HepG2 (cell line): Measurements from ENCODE around the gene RHOBTB3. TPM values are rescaled to one million over a fixed set of nuclear protein-coding genes. Genes with fewer than 3 reads are reported as not detected.

Experiments
- ATAC-seq: fragments of 200-7000 bp; cut with Tn5 transposase; 3 replicates; pipeline ENCODE4 v1.9.1; 2020; ENCODE audit warnings: mild to moderate bottlenecking, moderate library complexity
- BruUV-seq: library from RNA; stranded (reverse); fragments of 400-500 nt; replicated peaks from 2 replicates; lab custom pipeline; 2021; lab: Mats Ljungman, UMichigan
- CTCF ChIA-PET: fragments of 300-600 bp; formaldehyde crosslinking; extraction: SDS; loops from one replicate; lab custom pipeline; 2021; ENCODE audit warnings: low total read pairs, inconsistent platforms, low intra/inter-chr PET ratio; lab: Yijun Ruan, JAX
- POLR2A ChIA-PET: fragments of 350-600 bp; sonication (Branson Sonifier 250); formaldehyde crosslinking; loops from one replicate; lab custom pipeline; 2020; ENCODE audit warnings: antibody characterized with exemption, inconsistent platforms; lab: Yijun Ruan, JAX
- DNase-seq: peaks from one replicate; pipeline ENCODE4 v3.0.0-alpha.2; 2015; ENCODE audit warnings: low spot score
- FAIRE-seq: peaks from 3 replicates; lab custom pipeline; 2011; peaks lifted over from hg19 to GRCh38; lab: Jason Lieb, UNC
- H2AFZ ChIP-seq: one replicate; pipeline ENCODE4 v1.6.1; 2011; ENCODE audit warnings: low read length, inconsistent platforms
- H3K27ac ChIP-seq: fragments of 300-600 bp; 3 replicates; pipeline ENCODE4 v1.8.0; 2011; ENCODE audit warnings: mixed run types, mild to moderate bottlenecking, mixed read lengths, low read length, inconsistent platforms; ENCODE audit not compliant: insufficient read depth; ENCODE audit errors: extremely low read length
- H3K27me3 ChIP-seq, 2 experiments: fragments of 200-600 bp in 1 of 2; 2 replicates in 1 of 2; 3 replicates in 1 of 2; pipeline versions ENCODE4 v1.6.0 to v1.8.0; 2011; ENCODE audit warnings: low read length in 2 of 2, mild to moderate bottlenecking in 2 of 2, moderate library complexity in 2 of 2, inconsistent platforms in 1 of 2; ENCODE audit not compliant: insufficient read depth in 2 of 2, control insufficient read depth in 1 of 2
- H3K36me3 ChIP-seq, 2 experiments: fragments of 200-600 bp in 1 of 2; replicated peaks in 1 of 2; 2 replicates in 1 of 2; 3 replicates in 1 of 2; pipeline versions ENCODE4 v1.5.1 to v1.8.0; 2011; ENCODE audit warnings: low read length in 2 of 2, inconsistent platforms in 1 of 2; ENCODE audit not compliant: insufficient read depth in 2 of 2, control insufficient read depth in 1 of 2
- H3K4me1 ChIP-seq: 2 replicates; pipeline ENCODE4 v1.5.1; 2012; ENCODE audit warnings: low read length, inconsistent platforms; ENCODE audit not compliant: insufficient read depth
- H3K4me2 ChIP-seq: 2 replicates; pipeline ENCODE4 v1.6.0; 2011; ENCODE audit warnings: low read depth, low read length, inconsistent platforms
- H3K4me3 ChIP-seq, 3 experiments: fragments of 200-600 bp in 1 of 3; sonication (generic), shearing (Covaris generic) in 1 of 3; replicated peaks in 1 of 3; 2 replicates each; pipeline ENCODE4 v1.5.1; 2011 to 2016; ENCODE audit warnings: low read length in 3 of 3, inconsistent platforms in 2 of 3, low read depth in 2 of 3, mild to moderate bottlenecking in 2 of 3, control low read depth in 1 of 3, mixed read lengths in 1 of 3; ENCODE audit not compliant: insufficient read depth in 1 of 3
- H3K79me2 ChIP-seq: one replicate; pipeline ENCODE4 v1.6.1; 2011; ENCODE audit warnings: low read length, inconsistent platforms; ENCODE audit not compliant: insufficient read depth
- H3K9ac ChIP-seq: 2 replicates; pipeline ENCODE4 v1.6.0; 2011; ENCODE audit warnings: mild to moderate bottlenecking, low read depth, low read length, inconsistent platforms; ENCODE audit not compliant: insufficient read depth
- H3K9me3 ChIP-seq: 2 replicates; pipeline ENCODE4 v1.5.1; 2012; ENCODE audit warnings: mild to moderate bottlenecking, low read length
- H4K20me1 ChIP-seq: 2 replicates; pipeline ENCODE4 v1.6.0; 2011; ENCODE audit warnings: inconsistent platforms, mild to moderate bottlenecking, low read length, moderate library complexity; ENCODE audit not compliant: insufficient read depth
- FOXC1 ChIP-seq: sonication (generic); formaldehyde crosslinking; IDR thresholded peaks from 2 replicates; pipeline ENCODE4 v1.8.0; 2022; ENCODE audit warnings: mild to moderate bottlenecking, missing genetic modification reagents, borderline replicate concordance
- HCFC1 ChIP-seq: fragments of 150-350 bp; IDR thresholded peaks from 2 replicates; pipeline ENCODE4 v1.6.1; 2014; ENCODE audit warnings: low read depth, low read length
- MAF1 ChIP-seq: sonication (generic); formaldehyde crosslinking; IDR thresholded peaks from 2 replicates; pipeline ENCODE4 v1.5.0; 2020; ENCODE audit warnings: missing genetic modification reagents, borderline replicate concordance
- NFATC3 ChIP-seq: sonication (generic); formaldehyde crosslinking; IDR thresholded peaks from 2 replicates; pipeline ENCODE4 v1.5.1; 2020; ENCODE audit warnings: mild to moderate bottlenecking, missing genetic modification reagents
- PHF20 ChIP-seq: sonication (generic); formaldehyde crosslinking; IDR thresholded peaks from 2 replicates; pipeline ENCODE4 v1.5.0; 2020; ENCODE audit warnings: mild to moderate bottlenecking, missing genetic modification reagents
- PRPF4 ChIP-seq: fragments of 200-400 bp; formaldehyde crosslinking; IDR thresholded peaks from 2 replicates; pipeline ENCODE4 v1.6.1; 2016; ENCODE audit warnings: low read length, low read depth; ENCODE audit not compliant: poor library complexity, severe bottlenecking
- ZBTB2 ChIP-seq: sonication (generic); formaldehyde crosslinking; IDR thresholded peaks from 2 replicates; pipeline ENCODE4 v1.8.0; 2022; ENCODE audit warnings: low read depth, missing genetic modification reagents
- ZBTB33 ChIP-seq: sonication (generic); formaldehyde crosslinking; IDR thresholded peaks from 2 replicates; pipeline ENCODE4 v1.4.0; 2020; ENCODE audit warnings: missing genetic modification reagents
- ZMYM2 ChIP-seq: sonication (generic); formaldehyde crosslinking; IDR thresholded peaks from 2 replicates; pipeline ENCODE4 v1.8.0; 2022; ENCODE audit warnings: mild to moderate bottlenecking, missing genetic modification reagents
- ZNF512 ChIP-seq: sonication (generic); formaldehyde crosslinking; IDR thresholded peaks from 2 replicates; pipeline ENCODE4 v1.4.0; 2020; ENCODE audit warnings: mild to moderate bottlenecking, missing genetic modification reagents
- WGBS: methylation state at CpG from one replicate; pipeline ENCODE4 v1.1.6; 2017; ENCODE audit warnings: low lambda C conversion rate; 5-methylcytosine and 5-hydroxymethylcytosine counted together
- in situ Hi-C: cut with HindIII; loops from 2 replicates; pipeline ENCODE4 v1.10.0; 2017; ENCODE audit warnings: low pct_unique_long_range_greater_than_20kb; ENCODE audit not compliant: extremely low pct_ligation_motif_present
- intact Hi-C: fragments of 100-400 bp; cut with micrococcal nuclease; formaldehyde crosslinking; loops from one replicate; pipeline ENCODE4 v1.10.0; 2022; ENCODE audit not compliant: unreplicated experiment
- polyA plus RNA-seq, 8 experiments: library from polyadenylated mRNA; depleted of rRNA in 3 of 8; stranded (reverse) in 7 of 8; unstranded in 1 of 8; fragments of >200 nt; fragmentation: Illumina TruSeq in 4 of 8; extraction: Trizol in 4 of 8; gene quantifications; 2 replicates each; pipeline versions ENCODE4 v1.2.1 to v1.2.3, GENCODE V29; 2011 to 2016; ENCODE audit warnings: low read depth in 4 of 8, missing spikeins in 1 of 8, mixed read lengths in 1 of 8; ENCODE audit not compliant: insufficient read depth in 1 of 8
- total RNA-seq, 5 experiments: library from RNA; depleted of rRNA; stranded (reverse); fragments of >200 nt; fragmentation: Illumina TruSeq; extraction: Trizol; gene quantifications; 2 replicates each; pipeline ENCODE4 v1.2.3, GENCODE V29; 2016; ENCODE audit warnings: low read depth in 1 of 5
- TF ChIP-seq, protein P1 (sequence below): sonication (generic); formaldehyde crosslinking; IDR thresholded peaks from 2 replicates; pipeline ENCODE4 v1.4.0; 2020; ENCODE audit warnings: missing genetic modification reagents, mild to moderate bottlenecking, borderline replicate concordance

Gene RHOBTB3
- total and polyA plus RNA-seq, 2 of the 13 experiments (the other 11 are each of a cell fraction or from before 2014, with no cell fraction given) = 31.6 to 35.4 TPM

GRCh38 chr5:95823738-95824609, 92.8 kb downstream of the RHOBTB3 start (continued):
- TF ChIP-seq FOXC1 (CRISPR knock-in tag) (peak; percentile 54; the same call in 1 of the 2 replicates), HCFC1 (no peak), MAF1 (CRISPR knock-in tag) (no peak), ZBTB2 (CRISPR knock-in tag) (no peak; the same call in 1 of the 2 replicates), PHF20 (CRISPR knock-in tag) (no peak), PRPF4 (no peak)

DNA sequence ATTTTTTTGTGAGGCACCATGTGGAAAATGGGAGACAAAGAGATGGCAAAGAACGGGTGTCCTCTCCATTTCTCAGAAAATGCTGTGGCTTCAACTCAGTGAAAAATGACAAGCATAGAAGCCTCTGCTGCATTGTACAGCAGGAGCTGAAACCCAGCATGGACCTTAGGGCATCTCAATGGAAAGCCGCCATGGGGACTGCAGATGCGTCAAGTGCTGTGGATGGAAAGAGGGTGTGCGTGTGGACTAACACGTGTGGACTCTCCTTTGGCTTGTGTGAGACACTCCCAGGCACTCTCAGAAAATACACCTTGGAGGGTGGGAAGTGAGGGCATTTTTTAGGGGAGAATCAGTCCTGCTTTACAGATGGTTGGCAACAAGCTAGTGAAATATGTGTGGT, 93.6 kb downstream of the RHOBTB3 start:
- BruUV-seq = no TSS peak
- peak overlapping the region; percentile 89 for H3K27ac ChIP-seq
- in situ Hi-C loops = loop anchor here (25.0 kb wide), 1 partner anchor 537 kb away; the partner anchor contains the start of gene MCTP1

More for the DNA sequence above, 93.6 kb downstream of the RHOBTB3 start:
- intact Hi-C loops = loop anchor here (1.0 kb wide), 2 partner anchors 10 to 21 kb away; no protein-coding TSS in a partner anchor
- H3K9ac ChIP-seq = peak overlapping the region; percentile 79; the same call in 1 of the 2 replicates
- CTCF ChIA-PET = no interaction called here
- peaks cover 79% of the 10 kb centered on the region for H3K4me1 ChIP-seq
- POLR2A ChIA-PET = interaction anchor here (1.5 to 6.1 kb wide), 7 partner anchors 13 to 178 kb away, joined by 7 to 130 read pairs (median 31); partner anchors contain the start of gene RFESD
- peaks cover 8% of the 10 kb centered on the region; the same call in 1 of the 2 replicates for H4K20me1 ChIP-seq
- no peak for DNase-seq
- TF ChIP-seq ZMYM2 (0 out of 2 replicates have a peak, but pooled peaks have one; percentile 39), NFATC3 (CRISPR knock-in tag) (0 out of 2 replicates have a peak, but pooled peaks have one; percentile 51), ZNF512 (0 out of 2 replicates have a peak, but pooled peaks have one; percentile 22), ZBTB33 (CRISPR knock-in tag) (0 out of 2 replicates have a peak, but pooled peaks have one; percentile 53)
- TF ChIP-seq, protein P1, sequence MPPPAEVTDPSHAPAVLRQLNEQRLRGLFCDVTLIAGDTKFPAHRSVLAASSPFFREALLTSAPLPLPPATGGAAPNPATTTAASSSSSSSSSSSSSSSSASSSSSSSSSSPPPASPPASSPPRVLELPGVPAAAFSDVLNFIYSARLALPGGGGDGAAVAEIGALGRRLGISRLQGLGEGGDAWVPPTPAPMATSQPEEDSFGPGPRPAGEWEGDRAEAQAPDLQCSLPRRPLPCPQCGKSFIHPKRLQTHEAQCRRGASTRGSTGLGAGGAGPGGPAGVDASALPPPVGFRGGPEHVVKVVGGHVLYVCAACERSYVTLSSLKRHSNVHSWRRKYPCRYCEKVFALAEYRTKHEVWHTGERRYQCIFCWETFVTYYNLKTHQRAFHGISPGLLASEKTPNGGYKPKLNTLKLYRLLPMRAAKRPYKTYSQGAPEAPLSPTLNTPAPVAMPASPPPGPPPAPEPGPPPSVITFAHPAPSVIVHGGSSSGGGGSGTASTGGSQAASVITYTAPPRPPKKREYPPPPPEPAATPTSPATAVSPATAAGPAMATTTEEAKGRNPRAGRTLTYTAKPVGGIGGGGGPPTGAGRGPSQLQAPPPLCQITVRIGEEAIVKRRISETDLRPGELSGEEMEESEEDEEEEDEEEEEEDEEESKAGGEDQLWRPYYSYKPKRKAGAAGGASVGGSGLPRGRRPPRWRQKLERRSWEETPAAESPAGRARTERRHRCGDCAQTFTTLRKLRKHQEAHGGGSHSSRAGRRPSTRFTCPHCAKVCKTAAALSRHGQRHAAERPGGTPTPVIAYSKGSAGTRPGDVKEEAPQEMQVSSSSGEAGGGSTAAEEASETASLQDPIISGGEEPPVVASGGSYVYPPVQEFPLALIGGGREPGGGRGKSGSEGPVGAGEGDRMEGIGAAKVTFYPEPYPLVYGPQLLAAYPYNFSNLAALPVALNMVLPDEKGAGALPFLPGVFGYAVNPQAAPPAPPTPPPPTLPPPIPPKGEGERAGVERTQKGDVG (CRISPR knock-in tag) = no peak
- no peak overlapping the region for H2AFZ ChIP-seq
- H3K79me2 ChIP-seq = peaks cover 31% of the 10 kb centered on the region
- H3K4me2 ChIP-seq = peak overlapping the region; percentile 94
- 0 out of 5 replicates have a peak, but pooled peaks cover 0 to 1% of the 10 kb centered on the region in 2 experiments for H3K36me3 ChIP-seq
- ATAC-seq = no peak
- H3K9me3 ChIP-seq = no peaks in the 10 kb centered on the region
- H3K4me3 ChIP-seq = peak overlapping the region in 1 of 3 experiments; percentile 66; a peak in 3 of 6 replicates
- H3K27me3 ChIP-seq = no peaks in the 10 kb centered on the region; a peak in 1 of 5 replicates
- FAIRE-seq = no peak
- WGBS = 90% methylated on average over 5 of the region's 5 CpGs
